GM19238 (cell line): ENCODE data around the gene CHRNA4.

Source experiments
- DNase-seq: peaks from one replicate; pipeline ENCODE4 v3.0.0; 2011; ENCODE audit warnings: low spot score; ENCODE audit not compliant: insufficient read length

The CHRNA4 gene

DNA sequence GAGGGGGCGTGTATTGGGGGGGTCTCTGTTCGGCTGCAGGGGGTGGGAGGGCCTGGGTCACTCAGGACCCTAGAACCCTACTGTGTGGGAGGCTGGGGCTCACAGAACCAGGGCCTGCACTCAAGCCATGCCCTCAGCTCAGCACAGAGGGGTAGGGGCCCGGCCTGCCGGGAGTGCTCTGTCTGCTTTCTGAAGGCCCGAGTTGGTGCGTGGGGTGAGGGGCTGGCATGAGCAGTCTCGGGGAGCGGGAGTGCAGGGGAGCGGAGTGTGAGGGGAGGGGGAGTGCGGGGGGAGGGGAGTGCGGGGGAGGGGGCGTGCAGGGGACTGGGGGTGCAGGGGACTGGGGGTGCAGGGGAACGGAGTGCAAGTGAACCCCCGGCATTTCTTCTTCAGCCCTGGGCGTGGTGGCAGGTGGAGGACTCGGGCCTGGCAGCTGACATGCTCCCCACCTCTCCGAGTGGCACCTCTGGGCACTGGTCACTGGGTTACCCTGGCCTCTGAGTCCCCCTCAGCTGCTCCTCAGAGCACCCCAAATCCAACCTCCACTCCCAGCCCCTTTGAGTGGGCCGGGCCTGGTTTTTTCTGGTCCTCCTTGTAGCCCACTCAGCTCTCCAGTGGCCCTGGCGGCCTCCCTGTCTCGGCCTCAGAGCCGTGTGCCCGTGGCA is 67.1 kb downstream of the CHRNA4 start:
- no peak for DNase-seq

DNA sequence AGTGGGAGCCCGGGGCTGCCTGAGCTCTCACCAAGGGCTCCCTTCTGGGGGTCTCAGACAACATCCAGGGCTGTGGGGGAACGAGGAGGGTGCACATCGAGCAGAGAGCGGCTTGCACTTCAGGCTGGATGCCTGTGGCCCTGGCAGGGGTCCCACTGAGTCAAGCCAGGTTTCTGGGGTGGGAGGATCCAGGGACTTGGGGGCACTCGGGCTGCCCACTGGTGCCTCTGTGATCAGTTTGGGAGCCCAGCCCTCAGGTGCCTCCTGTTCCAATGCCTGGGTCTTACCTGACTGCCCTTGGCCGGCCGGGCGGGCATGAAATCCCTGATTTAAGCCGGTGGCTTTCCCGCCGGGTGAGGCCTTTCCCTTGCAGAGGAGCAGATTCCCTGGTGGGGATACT is 67.7 kb downstream of the CHRNA4 start:
- no peak for DNase-seq
